Measurements from ENCODE around the gene ATRNL1.

The ATRNL1 gene

GRCh38 chr10:115219203-115219602, 126.0 kb downstream of the ATRNL1 start:
- H3K4me2 ChIP-seq (ENCODE audit: low read length), result no peak overlapping the region
- no peaks in the 10 kb centered on the region for H3K36me3 ChIP-seq (ENCODE audit: insufficient read depth, low read length)
- TF ChIP-seq CTCF (IDR thresholded peaks at IDR 0.05; ENCODE audit: low read length) (no peak), EZH2 (IDR thresholded peaks at IDR 0.05; ENCODE audit: borderline replicate concordance, low read length) (no peak)
- H3K27me3 ChIP-seq (ENCODE audit: insufficient read depth, low read length), result no peaks in the 10 kb centered on the region
- H3F3A ChIP-seq (ENCODE audit: insufficient read depth, low read length), result no peaks in the 10 kb centered on the region
- H3K9me3 ChIP-seq (ENCODE audit: low read length), result no peaks in the 10 kb centered on the region
- H3K4me1 ChIP-seq (ENCODE audit: insufficient read depth, low read length, severe bottlenecking), result no peaks in the 10 kb centered on the region
- H3K79me2 ChIP-seq (ENCODE audit: insufficient read depth, low read length), result no peaks in the 10 kb centered on the region
- no peaks in the 10 kb centered on the region for H4K20me1 ChIP-seq (ENCODE audit: insufficient read depth, low read length)
- H3K4me3 ChIP-seq (ENCODE audit: low read depth, low read length, poor library complexity, severe bottlenecking), result no peak overlapping the region
- H3K9ac ChIP-seq (ENCODE audit: low read length), result no peak overlapping the region
- H3K9me2 ChIP-seq (ENCODE audit: low read depth, low read length), result no peaks in the 10 kb centered on the region
- H2AFZ ChIP-seq (ENCODE audit: low read length), result no peak overlapping the region
- no peak overlapping the region for H3K27ac ChIP-seq (ENCODE audit: low read depth, low read length, poor library complexity, severe bottlenecking)

GRCh38 chr10:115222039-115222438, 128.9 kb downstream of the ATRNL1 start:
- Histone ChIP-seq H3K4me3 (ENCODE audit: low read depth, low read length, poor library complexity, severe bottlenecking) (no peak overlapping the region), H3K9me3 (ENCODE audit: low read length) (no peaks in the 10 kb centered on the region), H3K79me2 (ENCODE audit: insufficient read depth, low read length) (no peaks in the 10 kb centered on the region), H3K4me2 (ENCODE audit: low read length) (no peak overlapping the region), H4K20me1 (ENCODE audit: insufficient read depth, low read length) (no peaks in the 10 kb centered on the region), H3K9me2 (ENCODE audit: low read depth, low read length) (no peaks in the 10 kb centered on the region), H3K4me1 (ENCODE audit: insufficient read depth, low read length, severe bottlenecking) (no peaks in the 10 kb centered on the region), H3F3A (ENCODE audit: insufficient read depth, low read length) (no peaks in the 10 kb centered on the region), H3K27me3 (ENCODE audit: insufficient read depth, low read length) (no peaks in the 10 kb centered on the region), H3K9ac (ENCODE audit: low read length) (no peak overlapping the region), H2AFZ (ENCODE audit: low read length) (no peak overlapping the region), H3K36me3 (ENCODE audit: insufficient read depth, low read length) (no peaks in the 10 kb centered on the region), H3K27ac (ENCODE audit: low read depth, low read length, poor library complexity, severe bottlenecking) (no peak overlapping the region)
- TF ChIP-seq EZH2 (IDR thresholded peaks at IDR 0.05; ENCODE audit: borderline replicate concordance, low read length) (no peak), CTCF (IDR thresholded peaks at IDR 0.05; ENCODE audit: low read length) (no peak)

GRCh38 chr10:115239761-115240160, 146.6 kb downstream of the ATRNL1 start:
- Histone ChIP-seq H3K9me3 (ENCODE audit: low read length) (no peaks in the 10 kb centered on the region), H3K9ac (ENCODE audit: low read length) (no peak overlapping the region), H3F3A (ENCODE audit: insufficient read depth, low read length) (no peaks in the 10 kb centered on the region), H3K36me3 (ENCODE audit: insufficient read depth, low read length) (no peaks in the 10 kb centered on the region), H2AFZ (ENCODE audit: low read length) (no peak overlapping the region), H3K27me3 (ENCODE audit: insufficient read depth, low read length) (no peaks in the 10 kb centered on the region), H3K4me2 (ENCODE audit: low read length) (no peak overlapping the region), H3K4me3 (ENCODE audit: low read depth, low read length, poor library complexity, severe bottlenecking) (no peak overlapping the region), H4K20me1 (ENCODE audit: insufficient read depth, low read length) (no peaks in the 10 kb centered on the region), H3K9me2 (ENCODE audit: low read depth, low read length) (no peaks in the 10 kb centered on the region), H3K4me1 (ENCODE audit: insufficient read depth, low read length, severe bottlenecking) (no peaks in the 10 kb centered on the region), H3K79me2 (ENCODE audit: insufficient read depth, low read length) (no peaks in the 10 kb centered on the region), H3K27ac (ENCODE audit: low read depth, low read length, poor library complexity, severe bottlenecking) (no peak overlapping the region)
- TF ChIP-seq CTCF (IDR thresholded peaks at IDR 0.05; ENCODE audit: low read length) (no peak), EZH2 (IDR thresholded peaks at IDR 0.05; ENCODE audit: borderline replicate concordance, low read length) (no peak)

All from OCI-LY1 (cell line).